ENCODE measurements around the gene GRIFIN. TPM values are rescaled to one million over a fixed set of nuclear protein-coding genes. Genes with fewer than 3 reads are reported as not detected.
"Not testable (repeated sequence)": the region's sequence is repeated elsewhere in the genome, so short reads cannot be mapped to it uniquely, and the experiment has no call there.

Gene GRIFIN
- polyA plus RNA-seq, 5 donors, result 0.37 TPM; not detected in 4

- no peak for DNase-seq
Measured at GRCh38 chr7:2460641-2461040, 15.6 kb downstream of the GRIFIN start.

GRCh38 chr7:2460188-2460587, 16.0 kb downstream of the GRIFIN start:
- no peak for DNase-seq

GRCh38 chr7:2459674-2460073, 16.5 kb downstream of the GRIFIN start:
- DNase-seq, result no peak

GRCh38 chr7:2453849-2454248, 22.3 kb downstream of the GRIFIN start:
- DNase-seq, result not testable (repeated sequence)

GRCh38 chr7:2452643-2453270, 23.4 kb downstream of the GRIFIN start:
- DNase-seq, result no peak

- no peak for DNase-seq
Measured at GRCh38 chr7:2452074-2452507, 24.1 kb downstream of the GRIFIN start.

GRCh38 chr7:2451171-2452073, 24.8 kb downstream of the GRIFIN start:
- peak; percentile 70 to 72 for DNase-seq

- DNase-seq, result no peak
Measured at GRCh38 chr7:2450198-2451107, 25.7 kb downstream of the GRIFIN start.

- no peak for DNase-seq
Measured at GRCh38 chr7:2446676-2447075, 29.5 kb downstream of the GRIFIN start.

GRCh38 chr7:2445898-2446555, 30.2 kb downstream of the GRIFIN start:
- DNase-seq, result no peak

- no peak for DNase-seq
Measured at GRCh38 chr7:2445047-2445446, 31.2 kb downstream of the GRIFIN start.

- DNase-seq, result no peak
Measured at GRCh38 chr7:2444476-2444875, 31.7 kb downstream of the GRIFIN start.

- DNase-seq, result no peak
Measured at GRCh38 chr7:2443491-2443890, 32.7 kb downstream of the GRIFIN start.

- no peak for DNase-seq
Measured at GRCh38 chr7:2441430-2442058, 34.7 kb downstream of the GRIFIN start.

- peak; percentile 56 to 61 for DNase-seq
Measured at GRCh38 chr7:2440608-2441245, 35.5 kb downstream of the GRIFIN start.

GRCh38 chr7:2438775-2439174, 37.4 kb downstream of the GRIFIN start:
- DNase-seq, result no peak

- no peak for DNase-seq
Measured at GRCh38 chr7:2438186-2438585, 38.0 kb downstream of the GRIFIN start.

GRCh38 chr7:2437537-2438148, 38.6 kb downstream of the GRIFIN start:
- DNase-seq, result no peak

- no peak for DNase-seq
Measured at GRCh38 chr7:2437136-2437535, 39.1 kb downstream of the GRIFIN start.
